Stomach (tissue), 9 donors: Measurements from ENCODE around the gene TUB. TPM values are rescaled to one million over a fixed set of nuclear protein-coding genes. Genes with fewer than 3 reads are reported as not detected.

ENCODE experiments used
- DNase-seq, 2 donors: peaks; one replicate each; pipeline versions ENCODE4 v3.0.0 to v3.0.0-alpha.2; 2013 to 2019
- H3K27ac ChIP-seq, 5 donors: fragments of 200-600 bp in 4 of 5; sonication (generic) in 4 of 5; one replicate each; pipeline ENCODE4 v1.5.1; 2013 to 2019; ENCODE audit warnings: mild to moderate bottlenecking in 1 of 5, moderate library complexity in 1 of 5
- H3K27me3 ChIP-seq, 3 donors: fragments of 200-600 bp; sonication (generic); one replicate each; pipeline ENCODE4 v1.5.1; 2017 to 2019; ENCODE audit warnings: mixed run types in 1 of 3
- H3K36me3 ChIP-seq, 4 donors: fragments of 200-600 bp; sonication (generic); 1 replicate in 3 of 4; 2 replicates in 1 of 4; pipeline ENCODE4 v1.5.1; 2016 to 2019
- H3K4me1 ChIP-seq, 4 donors: fragments of 200-600 bp; sonication (generic); one replicate each; pipeline ENCODE4 v1.5.1; 2016 to 2019
- H3K4me3 ChIP-seq, 4 donors: fragments of 200-600 bp; sonication (generic) in 3 of 4; one replicate each; pipeline ENCODE4 v1.5.1; 2016 to 2019; ENCODE audit warnings: mild to moderate bottlenecking in 1 of 4
- H3K9me3 ChIP-seq, 4 donors: fragments of 200-600 bp; sonication (generic); one replicate each; pipeline ENCODE4 v1.5.1; 2016 to 2019
- CTCF ChIP-seq, 7 experiments: fragments of 450-650 bp in 4 of 7; fragments of 200-600 bp in 3 of 7; sonication (generic) in 3 of 7; IDR thresholded peaks; one replicate each; pipeline ENCODE4 v1.5.1; 2016 to 2019; ENCODE audit warnings: antibody characterized with exemption in 7 of 7, control low read depth in 2 of 7, mild to moderate bottlenecking in 1 of 7
- EP300 ChIP-seq: sonication (generic); formaldehyde crosslinking; IDR thresholded peaks from one replicate; pipeline ENCODE4 v1.6.1; 2017; ENCODE audit warnings: antibody characterized with exemption
- POLR2A ChIP-seq, 4 donors: fragments of 450-650 bp; IDR thresholded peaks; one replicate each; pipeline ENCODE4 v1.6.1; 2016; ENCODE audit warnings: antibody characterized with exemption in 4 of 4, control low read depth in 2 of 4, mild to moderate bottlenecking in 1 of 4, moderate library complexity in 1 of 4
- POLR2AphosphoS5 ChIP-seq, 3 donors: sonication (generic); formaldehyde crosslinking; IDR thresholded peaks; one replicate each; pipeline ENCODE4 v1.6.1; 2016; ENCODE audit warnings: antibody characterized with exemption in 3 of 3
- WGBS, 5 donors: extraction: QIAGEN DNeasy Blood & Tissue Kit in 3 of 5; methylation state at CpG; one replicate each; pipeline versions ENCODE4 v1.1.5 to v1.1.7; 2013 to 2018; 5-methylcytosine and 5-hydroxymethylcytosine counted together
- intact Hi-C: fragments of 100-400 bp; cut with DNase I; formaldehyde crosslinking; loops from one replicate; pipeline ENCODE4 v1.15.1; 2023; ENCODE audit warnings: low total_unique reads
- polyA plus RNA-seq, 3 donors: library from polyadenylated mRNA; stranded (reverse); fragments of 200-250 nt; gene quantifications; one replicate each; pipeline ENCODE4 v1.2.3, GENCODE V29; 2013
- total RNA-seq, 5 donors: library from RNA; depleted of rRNA; stranded (reverse); fragments of >200 nt; gene quantifications; one replicate each; pipeline versions ENCODE4 v1.1.0 to v1.2.3, GENCODE V29; 2014 to 2016
- donor health status: healthy with polysubstance abuse.
- donor health status: Bipolar disorder and iron deficiency.
- donor health status: healthy.

Gene TUB
- total and polyA plus RNA-seq, 8 donors: under 0.01 to 12.1 (median 1.4) TPM; not detected in 1

DNA sequence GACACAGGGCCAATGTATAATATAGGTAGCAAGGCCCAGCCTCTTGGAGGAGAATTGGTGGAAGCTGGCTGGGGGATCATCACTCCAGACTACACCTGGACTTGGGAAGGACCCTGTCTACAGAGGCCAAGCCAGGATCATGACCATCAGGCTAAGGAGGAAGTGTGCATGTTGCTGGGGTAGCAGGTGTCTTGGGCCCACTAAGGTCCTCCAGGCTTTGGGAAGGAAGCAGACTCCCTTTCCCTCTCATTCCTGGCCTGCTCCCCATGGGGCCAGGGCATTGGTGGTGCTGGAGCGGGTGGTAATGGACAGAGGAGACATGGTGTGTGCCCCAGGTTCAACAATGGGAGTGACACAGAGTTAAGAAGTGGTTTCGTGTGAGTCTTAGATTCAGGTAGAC lies 16.0 kb upstream of the TUB start:
- WGBS, 5 donors: 85 to 100% (median 95%) methylated on average over 2 of the region's 2 CpGs
- H3K4me3 ChIP-seq: no peak overlapping the region
- no peak overlapping the region for H3K27ac ChIP-seq
- H3K9me3 ChIP-seq: no peaks in the 10 kb centered on the region
- H3K27me3 ChIP-seq: peaks cover 0 to 3% (median 0%) of the 10 kb centered on the region in 3 donors
- intact Hi-C loops: no loop called here
- DNase-seq: no peak
- peaks cover 17 to 61% (median 32%) of the 10 kb centered on the region in 4 donors for H3K4me1 ChIP-seq
- H3K36me3 ChIP-seq: no peaks in the 10 kb centered on the region
- TF ChIP-seq POLR2AphosphoS5 (IDR thresholded peaks at IDR 0.05): no peak
- no peak for TF ChIP-seq POLR2A (IDR thresholded peaks at IDR 0.05)
- no peak for TF ChIP-seq EP300
- TF ChIP-seq CTCF (IDR thresholded peaks at IDR 0.05): no peak

GRCh38 chr11:8066036-8066910 lies 14.7 kb upstream of the TUB start:
- Histone ChIP-seq H3K27ac (peak overlapping the region in 1 of 5 donors; percentile 27), H3K4me1 (peaks cover 17 to 61% (median 32%) of the 10 kb centered on the region in 4 donors), H3K4me3 (no peak overlapping the region), H3K9me3 (no peaks in the 10 kb centered on the region), H3K27me3 (peaks cover 0 to 3% (median 0%) of the 10 kb centered on the region in 3 donors), H3K36me3 (no peaks in the 10 kb centered on the region)
- 75 to 87% (median 80%) methylated on average over 10 to 17 of the region's 17 CpGs for WGBS, 5 donors
- intact Hi-C loops: no loop called here
- TF ChIP-seq POLR2AphosphoS5 (IDR thresholded peaks at IDR 0.05) (peak in 1 of 3 donors; percentile 45), EP300 (no peak)
- peak in 1 of 2 donors; percentile 20 for DNase-seq

GRCh38 chr11:8066911-8067455 lies 14.0 kb upstream of the TUB start:
- WGBS, 5 donors: 56 to 70% (median 57%) methylated on average over 10 of the region's 10 CpGs
- DNase-seq: peak; percentile 20 to 40
- intact Hi-C loops: no loop called here
- H3K4me1 ChIP-seq: peaks cover 17 to 61% (median 31%) of the 10 kb centered on the region in 4 donors
- H3K27me3 ChIP-seq: peaks cover 0 to 4% (median 0%) of the 10 kb centered on the region in 3 donors
- H3K36me3 ChIP-seq: no peaks in the 10 kb centered on the region
- no peak overlapping the region for H3K27ac ChIP-seq
- no peak overlapping the region for H3K4me3 ChIP-seq
- H3K9me3 ChIP-seq: no peaks in the 10 kb centered on the region
- no peak for TF ChIP-seq CTCF (IDR thresholded peaks at IDR 0.05)
- TF ChIP-seq POLR2AphosphoS5 (IDR thresholded peaks at IDR 0.05): no peak
- TF ChIP-seq POLR2A (IDR thresholded peaks at IDR 0.05): no peak
- no peak for TF ChIP-seq EP300

DNA sequence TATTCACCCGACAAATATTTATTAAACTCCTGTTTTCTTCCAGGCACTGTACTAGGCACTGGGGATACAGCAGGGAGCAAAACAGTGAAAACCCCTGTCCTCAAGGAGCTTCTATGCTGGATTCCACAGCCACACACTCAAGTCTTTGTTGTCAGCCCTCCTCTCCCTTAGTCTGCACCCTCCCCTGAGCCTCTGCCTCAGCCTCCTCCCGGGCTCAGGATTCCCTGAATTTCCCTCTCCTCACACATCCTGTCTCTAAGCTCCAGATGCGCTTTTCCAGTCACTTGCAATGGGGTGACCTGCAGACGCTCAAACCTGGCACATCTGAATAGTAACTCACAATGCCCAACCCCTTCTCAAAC lies 13.5 kb upstream of the TUB start:
- TF ChIP-seq POLR2A (IDR thresholded peaks at IDR 0.05) (no peak), EP300 (no peak), POLR2AphosphoS5 (IDR thresholded peaks at IDR 0.05) (no peak), CTCF (IDR thresholded peaks at IDR 0.05) (no peak)
- intact Hi-C loops: no loop called here
- Histone ChIP-seq H3K9me3 (no peaks in the 10 kb centered on the region), H3K4me1 (peaks cover 17 to 55% (median 28%) of the 10 kb centered on the region in 4 donors), H3K4me3 (no peak overlapping the region), H3K27ac (no peak overlapping the region), H3K27me3 (peaks cover 0 to 10% (median 0%) of the 10 kb centered on the region in 3 donors), H3K36me3 (no peaks in the 10 kb centered on the region)
- WGBS, 5 donors: 82 to 92% (median 90%) methylated on average over 4 of the region's 4 CpGs
- peak in 1 of 2 donors; percentile 9 for DNase-seq
